ENCODE measurements around the gene RPTOR.

RPTOR gene

DNA sequence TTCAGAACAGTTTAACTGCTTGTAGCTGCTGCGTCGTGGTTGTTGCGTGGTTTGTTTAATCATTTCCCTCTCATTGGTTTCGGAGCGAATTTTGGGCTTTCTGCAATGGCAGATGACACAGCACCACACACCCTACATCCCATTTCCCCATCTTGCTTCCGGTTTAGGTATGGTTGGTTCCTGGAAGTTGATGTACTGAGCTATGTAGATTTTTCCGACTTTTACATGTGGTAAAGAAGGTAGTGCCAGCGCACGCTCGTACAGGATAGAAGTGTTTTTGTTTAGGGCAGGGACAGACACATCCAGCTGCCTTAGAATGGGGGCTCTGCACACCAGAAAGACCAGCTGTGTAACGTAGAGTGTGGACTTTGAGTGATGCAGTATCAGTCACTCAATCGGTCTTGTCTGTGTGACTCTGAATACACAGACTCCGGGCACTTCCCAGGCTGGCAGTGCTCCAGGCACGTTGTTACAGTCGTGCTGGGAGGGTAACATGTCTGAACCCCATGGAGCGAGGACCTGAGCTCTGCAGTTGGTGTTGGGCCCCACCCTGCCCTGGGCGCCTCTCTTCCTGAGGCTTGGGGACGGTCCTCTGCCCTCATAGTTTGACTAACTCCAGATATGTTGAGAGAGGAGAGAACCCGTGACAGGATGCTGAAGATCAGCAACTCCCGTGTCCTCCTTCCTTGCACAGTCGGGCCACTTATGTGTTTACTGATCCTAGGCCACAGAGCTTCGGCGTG, 275.0 kb downstream of the RPTOR start:
- no peak overlapping the region for H3K4me3 ChIP-seq (replicated peaks; ENCODE audit: insufficient read depth, low read length)
- no peak for DNase-seq (ENCODE audit: low read depth in 1 of 2, low spot score in 1 of 2)
- TF ChIP-seq SPI1 (IDR thresholded peaks at IDR 0.05; ENCODE audit: borderline replicate concordance, low read depth): no peak
- TF ChIP-seq GABPA (IDR thresholded peaks at IDR 0.05; ENCODE audit: low read depth): no peak
- no peak for TF ChIP-seq REST (IDR thresholded peaks at IDR 0.05; ENCODE audit: insufficient replicate concordance, low read depth)
- TF ChIP-seq POLR2AphosphoS5 (IDR thresholded peaks at IDR 0.05; ENCODE audit: low read depth): no peak
- H3K27ac ChIP-seq (replicated peaks): no peak overlapping the region; the same call in 1 of the 2 replicates
- no peaks in the 10 kb centered on the region for H3K27me3 ChIP-seq (ENCODE audit: insufficient read depth, poor library complexity, severe bottlenecking)

DNA sequence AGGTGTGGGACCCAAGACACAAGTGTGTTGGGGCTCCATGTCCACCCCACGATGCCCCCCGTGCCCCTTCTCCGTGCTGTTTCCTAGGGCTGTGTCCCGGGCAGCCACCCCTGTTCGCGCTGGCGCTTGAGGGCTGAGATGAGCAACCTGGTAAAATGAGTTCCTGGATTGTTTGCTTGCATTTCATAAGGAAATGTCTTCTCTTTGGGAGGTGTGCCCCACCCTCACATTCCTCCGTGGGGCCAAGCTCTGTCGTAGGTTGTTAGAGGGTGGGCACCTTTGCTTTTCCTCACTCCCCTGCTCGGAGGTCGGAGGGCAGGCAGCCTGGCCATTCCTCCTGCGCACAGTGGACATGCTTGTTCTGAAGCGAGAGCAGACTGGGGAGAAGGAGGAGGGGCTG, 275.7 kb downstream of the RPTOR start:
- H3K4me3 ChIP-seq (replicated peaks; ENCODE audit: insufficient read depth, low read length): no peak overlapping the region
- no peak overlapping the region for H3K27ac ChIP-seq (replicated peaks)
- H3K27me3 ChIP-seq (ENCODE audit: insufficient read depth, poor library complexity, severe bottlenecking): no peaks in the 10 kb centered on the region
- no peak for DNase-seq (ENCODE audit: low read depth in 1 of 2, low spot score in 1 of 2)
- TF ChIP-seq REST (IDR thresholded peaks at IDR 0.05; ENCODE audit: insufficient replicate concordance, low read depth) (no peak), SPI1 (IDR thresholded peaks at IDR 0.05; ENCODE audit: borderline replicate concordance, low read depth) (no peak), GABPA (IDR thresholded peaks at IDR 0.05; ENCODE audit: low read depth) (no peak)

DNA sequence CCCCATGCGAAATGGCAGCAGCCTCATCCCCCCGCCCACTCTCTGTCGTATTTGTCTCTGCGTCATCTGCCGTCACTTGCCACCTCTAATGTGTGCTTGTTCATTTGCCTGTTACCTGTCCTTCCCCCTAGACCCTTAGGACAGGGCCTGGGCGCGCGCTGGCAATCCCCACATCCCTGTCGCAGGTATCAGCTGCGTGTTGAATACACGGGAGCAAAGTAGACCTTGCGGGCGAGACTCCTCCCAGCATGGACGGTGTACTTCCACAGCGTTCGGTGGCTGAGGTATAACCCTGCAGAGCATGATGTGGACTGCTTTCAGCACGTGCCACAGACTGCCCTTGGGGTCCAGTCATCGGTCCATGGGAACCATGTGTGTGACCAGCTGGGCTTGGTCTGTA, 276.9 kb downstream of the RPTOR start:
- Histone ChIP-seq H3K4me3 (replicated peaks; ENCODE audit: insufficient read depth, low read length) (no peak overlapping the region), H3K27ac (replicated peaks) (no peak overlapping the region), H3K27me3 (ENCODE audit: insufficient read depth, poor library complexity, severe bottlenecking) (no peaks in the 10 kb centered on the region)
- no peak for DNase-seq (ENCODE audit: low read depth in 1 of 2, low spot score in 1 of 2)
- TF ChIP-seq GABPA (IDR thresholded peaks at IDR 0.05; ENCODE audit: low read depth): no peak
- TF ChIP-seq REST (IDR thresholded peaks at IDR 0.05; ENCODE audit: insufficient replicate concordance, low read depth): no peak
- no peak for TF ChIP-seq CTCF (IDR thresholded peaks at IDR 0.05; ENCODE audit: insufficient read depth, low read length)
- TF ChIP-seq SPI1 (IDR thresholded peaks at IDR 0.05; ENCODE audit: borderline replicate concordance, low read depth): no peak
- no peak for TF ChIP-seq POLR2AphosphoS5 (IDR thresholded peaks at IDR 0.05; ENCODE audit: low read depth)

GRCh38 chr17:80822021-80822699, 277.5 kb downstream of the RPTOR start:
- Histone ChIP-seq H3K27ac (replicated peaks) (no peak overlapping the region), H3K4me3 (replicated peaks; ENCODE audit: insufficient read depth, low read length) (no peak overlapping the region), H3K27me3 (ENCODE audit: insufficient read depth, poor library complexity, severe bottlenecking) (no peaks in the 10 kb centered on the region)
- TF ChIP-seq GABPA (IDR thresholded peaks at IDR 0.05; ENCODE audit: low read depth): no peak
- no peak for TF ChIP-seq REST (IDR thresholded peaks at IDR 0.05; ENCODE audit: insufficient replicate concordance, low read depth)
- no peak for TF ChIP-seq POLR2AphosphoS5 (IDR thresholded peaks at IDR 0.05; ENCODE audit: low read depth)
- no peak for TF ChIP-seq CTCF (IDR thresholded peaks at IDR 0.05; ENCODE audit: insufficient read depth, low read length)
- DNase-seq (ENCODE audit: low read depth in 1 of 2, low spot score in 1 of 2): no peak
